T-helper 1 cell treated with Interleukin-12 subunit alpha and Interleukin-12 subunit beta and Interleukin-4 antibody, amounts not matched to agents 30 μg/mL and 1 μg/mL, for 36 hours (primary cell): Measurements from ENCODE around the gene PREX1.

Experiments
- H3K27ac Mint-ChIP-seq: one replicate; pipeline ENCODE4 v1.8.0; 2021; ENCODE audit warnings: mild to moderate bottlenecking, mixed read lengths
- H3K27me3 Mint-ChIP-seq: one replicate; pipeline ENCODE4 v1.8.0; 2021; ENCODE audit warnings: low read depth, mixed read lengths
- H3K36me3 Mint-ChIP-seq: one replicate; pipeline ENCODE4 v1.8.0; 2021; ENCODE audit warnings: low read depth, mixed read lengths
- H3K4me1 Mint-ChIP-seq: one replicate; pipeline ENCODE4 v1.8.0; 2021; ENCODE audit warnings: low read depth, mixed read lengths
- H3K4me3 Mint-ChIP-seq: one replicate; pipeline ENCODE4 v1.8.0; 2021; ENCODE audit warnings: mild to moderate bottlenecking, moderate library complexity, mixed read lengths
- H3K9me3 Mint-ChIP-seq: one replicate; pipeline ENCODE4 v1.8.0; 2021; ENCODE audit warnings: mixed read lengths

The PREX1 gene

DNA sequence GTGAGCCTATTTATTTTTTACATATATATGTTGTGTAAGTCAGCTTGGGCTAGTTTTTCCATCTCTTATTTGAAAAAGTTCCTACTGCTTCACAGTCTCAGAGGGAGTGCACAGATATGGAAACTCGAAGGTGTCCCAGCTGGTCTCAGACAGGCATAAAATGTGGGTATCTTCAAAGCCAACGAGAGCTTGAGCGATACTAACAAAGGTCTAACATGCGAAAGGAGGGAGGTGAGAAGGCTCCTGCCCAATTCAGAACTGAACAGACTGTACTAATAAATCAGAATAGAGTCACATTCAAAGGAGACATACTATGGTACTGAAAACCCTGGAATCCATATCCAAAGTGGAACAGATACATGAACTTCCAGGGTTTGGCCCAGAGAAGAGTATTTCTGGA is 113.0 kb downstream of the PREX1 start:
- Mint-ChIP-seq H3K27ac (peak overlapping the region; percentile 65), H3K4me3 (no peak overlapping the region), H3K4me1 (peaks cover 73% of the 10 kb centered on the region), H3K27me3 (no peaks in the 10 kb centered on the region), H3K36me3 (peaks cover 49% of the 10 kb centered on the region), H3K9me3 (peaks cover 3% of the 10 kb centered on the region)

- peak overlapping the region; percentile 66 for H3K27ac Mint-ChIP-seq
- peaks cover 62% of the 10 kb centered on the region for H3K4me1 Mint-ChIP-seq
- H3K4me3 Mint-ChIP-seq: no peak overlapping the region
- H3K27me3 Mint-ChIP-seq: no peaks in the 10 kb centered on the region
- H3K9me3 Mint-ChIP-seq: peaks cover 3% of the 10 kb centered on the region
- H3K36me3 Mint-ChIP-seq: peaks cover 50% of the 10 kb centered on the region
Observed at GRCh38 chr20:48711696-48712464, 115.9 kb downstream of the PREX1 start.

GRCh38 chr20:48711044-48711428 is 116.8 kb downstream of the PREX1 start:
- H3K4me1 Mint-ChIP-seq: peaks cover 62% of the 10 kb centered on the region
- no peak overlapping the region for H3K27ac Mint-ChIP-seq
- peaks cover 3% of the 10 kb centered on the region for H3K9me3 Mint-ChIP-seq
- H3K36me3 Mint-ChIP-seq: peaks cover 51% of the 10 kb centered on the region
- no peak overlapping the region for H3K4me3 Mint-ChIP-seq
- H3K27me3 Mint-ChIP-seq: no peaks in the 10 kb centered on the region

DNA sequence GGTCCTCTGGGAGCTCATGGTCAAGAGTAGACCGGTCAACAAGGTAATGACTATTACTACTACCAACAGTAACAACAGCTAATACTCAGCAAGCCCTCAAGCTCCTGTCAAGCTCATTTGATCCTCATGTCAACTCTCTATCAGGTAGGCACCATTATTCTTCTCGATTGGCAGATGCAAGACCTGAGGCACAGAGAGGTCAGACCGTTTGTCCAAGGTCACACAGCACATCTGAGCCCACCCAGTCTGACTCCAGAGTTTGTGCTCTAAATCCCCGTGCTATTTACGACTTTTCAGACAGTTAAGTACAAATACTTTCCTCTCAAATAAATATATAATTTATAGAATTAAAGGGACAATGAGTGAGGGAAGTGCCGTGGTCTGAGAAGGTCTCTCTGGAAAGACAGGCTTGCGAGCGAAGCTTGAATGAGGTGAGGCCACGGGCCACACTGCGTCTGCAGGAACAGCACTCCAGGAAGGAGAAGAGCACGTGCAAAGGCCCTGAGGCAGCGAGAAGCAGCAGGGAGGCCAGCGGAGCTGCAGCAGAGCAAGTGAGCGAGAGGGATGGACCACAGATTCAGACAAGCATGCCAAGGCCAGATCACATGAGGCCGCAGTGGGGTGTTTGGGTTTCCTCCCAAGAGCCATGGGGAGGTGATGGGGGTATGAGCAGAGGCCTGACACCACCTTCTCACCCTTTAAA is 117.3 kb downstream of the PREX1 start:
- no peak overlapping the region for H3K27ac Mint-ChIP-seq
- peaks cover 3% of the 10 kb centered on the region for H3K9me3 Mint-ChIP-seq
- peaks cover 48% of the 10 kb centered on the region for H3K36me3 Mint-ChIP-seq
- peaks cover 59% of the 10 kb centered on the region for H3K4me1 Mint-ChIP-seq
- H3K27me3 Mint-ChIP-seq: no peaks in the 10 kb centered on the region
- no peak overlapping the region for H3K4me3 Mint-ChIP-seq

- Mint-ChIP-seq H3K27me3 (no peaks in the 10 kb centered on the region), H3K27ac (no peak overlapping the region), H3K36me3 (peaks cover 51% of the 10 kb centered on the region), H3K9me3 (peaks cover 2% of the 10 kb centered on the region), H3K4me1 (peaks cover 57% of the 10 kb centered on the region), H3K4me3 (no peak overlapping the region)
Observed at GRCh38 chr20:48709744-48710143, 118.1 kb downstream of the PREX1 start.

- Mint-ChIP-seq H3K27ac (peak overlapping the region; percentile 34), H3K36me3 (peaks cover 51% of the 10 kb centered on the region), H3K9me3 (no peaks in the 10 kb centered on the region), H3K4me1 (peaks cover 52% of the 10 kb centered on the region), H3K27me3 (no peaks in the 10 kb centered on the region), H3K4me3 (no peak overlapping the region)
Observed at GRCh38 chr20:48709058-48709691, 118.6 kb downstream of the PREX1 start.

DNA sequence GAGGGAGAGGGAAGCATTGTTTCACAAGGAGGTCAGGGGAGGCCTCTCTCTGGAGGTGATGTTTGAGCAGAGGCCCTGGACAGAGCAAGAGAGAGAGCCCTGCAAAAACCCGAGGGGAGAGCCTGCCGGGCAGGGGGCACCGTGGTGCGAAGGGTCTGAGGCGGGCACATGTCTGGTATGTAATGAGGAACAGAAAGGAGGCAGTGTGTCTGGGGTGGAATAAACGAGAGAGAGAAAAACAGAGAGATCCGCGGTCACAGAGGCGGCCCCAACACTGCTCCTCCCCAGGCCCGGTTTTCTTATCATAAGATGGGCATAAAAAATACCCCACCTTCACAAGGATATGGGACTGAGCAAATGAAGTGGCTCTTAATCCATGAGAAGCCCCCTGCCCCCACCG is 119.2 kb downstream of the PREX1 start:
- Mint-ChIP-seq H3K27me3 (no peaks in the 10 kb centered on the region), H3K27ac (no peak overlapping the region), H3K36me3 (peaks cover 49% of the 10 kb centered on the region), H3K9me3 (no peaks in the 10 kb centered on the region), H3K4me3 (no peak overlapping the region), H3K4me1 (peaks cover 46% of the 10 kb centered on the region)

DNA sequence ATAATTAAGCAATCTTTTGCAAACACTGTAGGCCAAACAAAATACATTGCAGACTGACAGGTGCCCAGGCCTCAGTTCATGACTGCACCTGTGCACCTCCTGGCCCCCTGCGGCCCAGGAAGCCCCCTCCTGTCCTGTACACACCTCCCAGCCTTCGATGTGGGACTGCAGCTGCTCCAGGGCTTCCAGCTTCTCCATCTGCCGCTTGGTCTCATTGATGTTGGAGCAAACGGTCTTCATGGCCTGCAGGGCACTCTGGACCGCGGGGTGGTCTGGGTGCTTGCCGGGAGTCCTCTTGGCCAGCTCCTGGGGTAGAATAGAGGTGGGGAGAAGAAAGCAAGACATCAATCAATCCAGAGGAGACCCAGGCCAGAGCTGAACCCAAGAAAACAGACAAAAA is 119.7 kb downstream of the PREX1 start:
- Mint-ChIP-seq H3K36me3 (peaks cover 50% of the 10 kb centered on the region), H3K4me1 (peaks cover 46% of the 10 kb centered on the region), H3K4me3 (no peak overlapping the region), H3K9me3 (no peaks in the 10 kb centered on the region), H3K27me3 (no peaks in the 10 kb centered on the region), H3K27ac (peak overlapping the region; percentile 38)

GRCh38 chr20:48706710-48707365 is 121.0 kb downstream of the PREX1 start:
- H3K27ac Mint-ChIP-seq: peak overlapping the region; percentile 71
- H3K4me3 Mint-ChIP-seq: peak overlapping the region; percentile 15

GRCh38 chr20:48706116-48706656 is 121.6 kb downstream of the PREX1 start:
- H3K4me3 Mint-ChIP-seq: no peak overlapping the region
- no peaks in the 10 kb centered on the region for H3K27me3 Mint-ChIP-seq
- peaks cover 41% of the 10 kb centered on the region for H3K4me1 Mint-ChIP-seq
- H3K27ac Mint-ChIP-seq: peak overlapping the region; percentile 71
- H3K9me3 Mint-ChIP-seq: no peaks in the 10 kb centered on the region
- peaks cover 47% of the 10 kb centered on the region for H3K36me3 Mint-ChIP-seq

More at GRCh38 chr20:48706710-48707365, 121.0 kb downstream of the PREX1 start:
- Mint-ChIP-seq H3K9me3 (no peaks in the 10 kb centered on the region), H3K36me3 (peaks cover 43% of the 10 kb centered on the region), H3K4me1 (peaks cover 37% of the 10 kb centered on the region), H3K27me3 (no peaks in the 10 kb centered on the region)

DNA sequence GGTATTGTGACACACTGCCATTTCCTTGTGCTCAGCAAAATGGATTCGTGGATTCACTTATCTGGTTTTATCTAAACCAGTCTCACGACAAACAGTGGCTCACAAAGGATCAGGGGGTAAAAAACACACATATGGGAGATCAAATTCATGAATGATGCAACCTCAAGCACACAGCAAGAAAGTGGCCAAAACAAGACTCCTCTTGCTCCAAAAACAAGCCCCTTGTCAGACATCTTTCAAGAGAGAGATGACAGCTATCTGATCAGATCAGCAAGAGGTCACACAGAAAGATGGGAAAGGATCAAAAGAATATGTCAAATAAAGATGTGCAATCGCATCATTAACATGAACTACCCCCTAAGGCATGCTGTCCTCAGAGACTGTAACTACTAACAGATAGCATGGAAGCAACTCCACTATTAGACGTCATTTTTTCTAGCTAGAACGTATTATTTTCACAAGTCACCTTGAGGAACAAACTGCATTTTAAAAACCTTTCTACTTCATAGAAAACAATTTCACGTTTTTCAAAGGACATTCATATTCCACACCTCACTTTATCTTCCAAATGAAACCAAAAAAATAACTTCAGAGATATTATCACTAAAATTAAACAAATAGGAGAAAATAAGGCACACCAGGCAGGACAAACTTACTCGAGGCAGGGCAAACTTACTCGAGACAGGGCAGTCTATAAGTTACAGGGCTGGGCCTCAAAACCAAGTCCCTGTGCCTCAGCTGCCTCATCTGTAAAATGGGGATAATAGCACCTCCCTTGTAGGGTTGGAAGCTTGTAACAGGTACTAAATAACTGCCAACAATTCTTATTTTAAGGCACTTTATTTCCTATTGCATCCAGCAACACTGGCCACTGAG is 122.3 kb downstream of the PREX1 start:
- H3K36me3 Mint-ChIP-seq: peaks cover 50% of the 10 kb centered on the region
- H3K9me3 Mint-ChIP-seq: no peaks in the 10 kb centered on the region
- peaks cover 40% of the 10 kb centered on the region for H3K4me1 Mint-ChIP-seq
- no peak overlapping the region for H3K4me3 Mint-ChIP-seq
- H3K27ac Mint-ChIP-seq: peak overlapping the region; percentile 44
- H3K27me3 Mint-ChIP-seq: no peaks in the 10 kb centered on the region

DNA sequence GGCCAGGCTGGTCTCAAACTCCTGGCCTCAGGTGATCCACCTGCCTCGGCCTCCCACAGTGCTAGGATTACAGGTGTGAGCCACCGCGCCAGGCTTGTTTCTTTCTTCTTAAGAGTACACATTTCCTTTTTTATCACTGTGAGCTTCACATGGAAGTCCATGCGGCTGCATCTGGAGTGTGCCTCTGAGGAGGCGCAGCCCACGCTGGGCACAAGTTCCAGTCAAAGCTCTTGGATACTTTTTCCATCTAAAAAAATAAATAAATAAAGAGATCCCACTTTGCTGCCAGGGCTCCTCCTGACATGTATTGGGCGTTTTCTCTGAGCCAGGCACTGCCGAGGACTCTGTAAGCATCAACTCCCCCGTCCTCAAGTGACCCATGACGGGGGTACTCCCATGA is 123.0 kb downstream of the PREX1 start:
- Mint-ChIP-seq H3K4me3 (no peak overlapping the region), H3K27me3 (no peaks in the 10 kb centered on the region), H3K4me1 (peaks cover 41% of the 10 kb centered on the region), H3K27ac (no peak overlapping the region), H3K36me3 (peaks cover 52% of the 10 kb centered on the region), H3K9me3 (no peaks in the 10 kb centered on the region)

- peaks cover 43% of the 10 kb centered on the region for H3K4me1 Mint-ChIP-seq
- peaks cover 58% of the 10 kb centered on the region for H3K36me3 Mint-ChIP-seq
- H3K27ac Mint-ChIP-seq: no peak overlapping the region
Observed at GRCh38 chr20:48703511-48704219, 124.1 kb downstream of the PREX1 start.

More at GRCh38 chr20:48703511-48704219, 124.1 kb downstream of the PREX1 start:
- Mint-ChIP-seq H3K4me3 (no peak overlapping the region), H3K9me3 (no peaks in the 10 kb centered on the region), H3K27me3 (no peaks in the 10 kb centered on the region)
